SH-SY5Y (cell line): ENCODE data around the gene UTP3.

Source experiments
- GATA2 ChIP-seq: IDR thresholded peaks from 2 replicates; pipeline ENCODE4 v1.6.1; 2011; ENCODE audit warnings: mild to moderate bottlenecking, low read depth, low read length
- GATA3 ChIP-seq: IDR thresholded peaks from 2 replicates; pipeline ENCODE4 v1.6.1; 2011; ENCODE audit warnings: low read depth, mild to moderate bottlenecking, low read length, moderate library complexity

UTP3 gene

DNA sequence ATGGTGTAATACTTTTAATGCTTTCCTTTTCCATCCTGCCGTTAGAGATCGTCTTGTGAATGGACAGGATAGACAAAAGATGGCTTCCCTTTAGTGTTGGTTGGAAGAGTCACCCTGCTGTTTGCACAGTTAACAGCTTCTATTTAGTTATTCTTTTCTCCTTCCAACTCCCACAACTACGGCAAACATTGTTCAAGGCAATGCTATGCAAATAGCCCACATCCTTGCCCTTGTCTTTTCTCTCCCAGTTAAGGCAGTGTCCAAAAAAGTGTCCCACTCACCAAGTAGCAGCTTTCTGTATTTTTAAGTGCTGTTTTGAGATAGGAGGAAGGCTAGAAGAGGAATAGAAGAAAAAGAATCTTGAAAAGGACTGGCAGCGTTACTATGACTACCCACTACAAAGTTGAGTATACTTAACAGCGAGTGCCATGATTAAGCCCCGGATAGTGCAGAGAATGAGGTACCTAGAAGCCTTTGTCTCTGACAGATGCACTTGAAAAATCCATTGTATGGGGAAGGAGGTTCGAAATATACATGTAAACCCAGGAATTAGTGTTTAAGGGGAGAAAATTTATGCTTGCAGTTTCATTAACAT, 21.4 kb downstream of the UTP3 start:
- TF ChIP-seq GATA3 (no peak), GATA2 (no peak)

DNA sequence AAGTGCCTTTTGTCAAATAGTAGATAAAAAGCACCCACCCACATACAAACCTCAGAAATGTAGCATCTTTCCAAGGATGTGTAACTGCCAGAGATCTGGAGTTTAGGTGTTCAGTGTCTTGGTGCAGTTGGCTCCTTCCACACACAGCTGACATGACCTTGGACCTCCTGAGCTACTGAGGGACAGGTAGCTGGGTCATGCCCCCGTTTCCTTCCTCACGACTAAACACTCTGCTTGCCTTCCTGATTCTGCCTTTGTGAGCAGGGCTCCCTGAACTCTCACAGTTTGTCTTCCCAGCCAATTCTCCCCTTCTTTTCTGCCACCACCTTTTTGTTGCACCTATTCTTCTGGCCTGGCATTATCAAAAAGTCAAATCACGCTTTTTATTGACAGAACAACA, 23.3 kb downstream of the UTP3 start:
- TF ChIP-seq GATA3 (no peak), GATA2 (no peak)

DNA sequence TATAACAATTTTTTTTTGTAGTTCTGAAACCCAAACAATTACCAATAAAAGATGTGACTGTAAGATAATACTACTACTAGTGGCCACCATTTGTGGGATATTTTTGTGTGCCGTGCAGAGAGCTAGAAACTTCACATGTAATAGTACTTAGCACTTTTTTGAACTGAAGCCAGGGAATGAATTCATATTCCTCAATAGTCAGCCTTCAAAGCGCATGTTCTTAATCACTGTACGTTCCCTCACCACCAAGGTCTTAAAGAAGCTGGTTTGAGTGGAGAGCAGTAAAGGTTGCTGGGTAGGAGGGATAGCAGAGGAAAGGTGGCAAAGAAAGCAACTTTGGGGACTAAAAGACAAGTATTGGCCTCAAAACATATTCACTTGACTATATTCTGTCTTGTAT, 23.8 kb downstream of the UTP3 start:
- TF ChIP-seq GATA3 (no peak), GATA2 (no peak)

DNA sequence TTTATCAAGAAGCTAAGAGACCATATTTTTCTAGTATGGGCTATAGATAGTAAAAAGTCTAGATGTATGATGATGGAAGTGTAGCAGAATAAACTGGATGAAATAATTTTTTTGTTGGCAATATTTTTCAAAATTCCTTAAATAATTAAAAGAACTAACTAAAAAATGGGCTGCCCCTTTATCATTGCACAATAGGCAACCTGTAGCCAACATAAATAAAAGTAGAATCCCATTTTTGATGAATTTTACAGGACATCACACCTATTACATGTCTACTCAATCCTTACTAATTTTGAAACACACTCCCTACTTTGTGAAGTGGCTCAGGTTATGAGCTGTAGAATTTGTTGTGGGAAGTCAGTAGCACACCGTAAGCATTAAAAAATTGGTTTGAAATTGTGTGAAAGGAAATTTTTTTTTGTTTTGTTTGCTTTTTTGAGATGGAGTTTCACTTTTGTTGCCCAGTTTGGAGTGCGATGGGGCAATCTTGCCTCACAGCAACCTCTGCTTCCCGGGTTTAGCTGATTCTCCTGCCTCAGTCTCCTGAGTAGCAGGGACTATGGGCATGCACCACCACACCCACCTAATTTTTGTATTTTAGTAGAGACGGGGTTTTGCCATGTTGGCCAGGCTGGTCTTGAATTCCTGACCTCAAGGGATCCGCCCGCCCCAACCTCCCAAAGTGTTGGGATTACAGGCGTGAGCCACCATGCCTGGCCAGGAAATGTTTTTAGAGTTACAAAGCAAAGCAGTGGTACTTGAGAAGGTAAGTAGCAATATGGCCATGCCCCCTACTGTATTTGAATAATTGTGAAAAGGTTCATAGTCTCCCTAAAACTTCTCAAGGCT, 24.5 kb downstream of the UTP3 start:
- TF ChIP-seq GATA3 (no peak), GATA2 (no peak)

DNA sequence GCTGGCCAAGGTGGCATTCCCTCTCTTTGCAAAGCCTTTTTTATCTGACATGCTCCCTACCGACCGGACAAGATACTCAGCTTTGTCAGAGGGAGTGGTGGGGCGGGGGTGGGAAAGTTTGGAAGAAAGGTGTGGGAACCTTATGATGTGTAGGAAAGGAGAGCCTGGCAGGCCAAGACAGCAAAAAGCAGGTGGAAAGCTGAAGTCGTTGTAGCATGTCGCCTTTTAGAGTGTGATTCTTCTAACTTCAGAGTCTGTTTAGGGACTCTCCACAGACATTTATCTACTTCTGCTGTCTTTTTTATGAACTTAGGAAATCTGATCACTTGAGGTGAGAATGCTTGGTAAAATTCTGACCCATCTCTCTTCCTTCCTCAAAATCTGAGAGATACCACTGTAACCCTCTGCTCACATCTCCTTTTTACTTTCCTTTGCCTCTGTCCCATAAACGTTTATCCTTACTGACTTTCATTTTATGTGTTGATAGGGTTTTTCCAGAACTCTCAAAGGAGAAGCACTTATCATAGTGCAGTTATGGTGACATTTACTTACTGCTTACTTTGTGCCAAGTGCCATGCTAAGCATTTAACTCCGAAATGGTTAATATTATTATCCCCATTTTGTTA, 25.2 kb downstream of the UTP3 start:
- TF ChIP-seq GATA3 (no peak), GATA2 (no peak)

DNA sequence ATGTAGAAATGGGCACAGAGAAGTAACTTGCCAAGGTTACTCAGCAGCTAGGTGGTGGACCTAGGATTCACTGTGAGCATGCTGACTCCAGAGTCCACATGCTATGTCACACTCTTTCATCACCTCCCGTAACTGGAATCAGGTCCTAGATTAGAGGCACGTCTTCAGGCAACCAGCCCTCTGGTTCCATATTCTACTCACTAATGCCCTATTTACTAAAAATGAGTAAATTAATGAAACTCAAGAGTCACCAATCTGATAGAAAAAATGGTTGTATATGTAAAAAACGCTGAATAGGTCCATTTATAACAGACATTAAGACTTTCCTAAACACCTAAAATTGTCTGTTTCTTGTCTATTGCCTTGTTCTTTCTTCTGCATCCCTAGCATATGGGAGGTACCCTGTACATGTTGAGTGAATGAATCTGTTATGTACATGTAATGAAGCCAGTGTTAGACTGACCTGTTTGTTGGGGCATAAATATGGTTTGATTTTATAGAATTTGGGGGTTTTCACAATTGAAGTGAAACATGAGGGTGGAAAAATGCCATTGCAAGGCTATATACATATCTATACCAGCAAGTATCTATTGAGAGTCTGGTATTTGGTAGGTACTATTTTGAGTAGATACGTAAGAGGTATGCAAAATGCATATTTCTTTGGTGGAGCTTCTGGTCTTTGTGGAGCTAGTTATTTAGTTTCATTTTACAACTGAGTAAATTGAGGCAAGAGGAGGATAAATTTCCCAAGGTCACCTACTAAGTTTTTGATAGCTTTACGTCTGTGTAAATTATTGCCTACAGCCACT, 26.0 kb downstream of the UTP3 start:
- TF ChIP-seq GATA3: no peak
- no peak for TF ChIP-seq GATA2

DNA sequence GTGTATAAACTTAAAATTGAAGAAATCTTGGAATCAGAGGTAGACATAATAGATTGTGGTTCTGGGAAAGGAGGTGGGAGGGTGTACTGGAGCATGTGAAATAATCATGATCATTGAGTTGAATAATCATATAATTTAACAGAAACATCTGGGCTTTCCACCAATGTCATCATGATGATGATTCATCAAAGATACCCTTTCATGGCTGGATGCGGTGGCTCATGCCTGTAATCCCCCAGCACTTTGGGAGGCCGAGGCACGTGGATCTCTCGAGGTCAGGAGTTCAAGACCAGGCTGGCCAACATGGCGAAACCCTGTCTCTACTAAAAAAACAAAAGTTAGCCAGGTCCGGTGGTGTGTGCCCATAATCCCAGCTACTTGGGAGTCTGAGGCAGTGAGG, 26.8 kb downstream of the UTP3 start:
- TF ChIP-seq GATA2: no peak
- no peak for TF ChIP-seq GATA3

DNA sequence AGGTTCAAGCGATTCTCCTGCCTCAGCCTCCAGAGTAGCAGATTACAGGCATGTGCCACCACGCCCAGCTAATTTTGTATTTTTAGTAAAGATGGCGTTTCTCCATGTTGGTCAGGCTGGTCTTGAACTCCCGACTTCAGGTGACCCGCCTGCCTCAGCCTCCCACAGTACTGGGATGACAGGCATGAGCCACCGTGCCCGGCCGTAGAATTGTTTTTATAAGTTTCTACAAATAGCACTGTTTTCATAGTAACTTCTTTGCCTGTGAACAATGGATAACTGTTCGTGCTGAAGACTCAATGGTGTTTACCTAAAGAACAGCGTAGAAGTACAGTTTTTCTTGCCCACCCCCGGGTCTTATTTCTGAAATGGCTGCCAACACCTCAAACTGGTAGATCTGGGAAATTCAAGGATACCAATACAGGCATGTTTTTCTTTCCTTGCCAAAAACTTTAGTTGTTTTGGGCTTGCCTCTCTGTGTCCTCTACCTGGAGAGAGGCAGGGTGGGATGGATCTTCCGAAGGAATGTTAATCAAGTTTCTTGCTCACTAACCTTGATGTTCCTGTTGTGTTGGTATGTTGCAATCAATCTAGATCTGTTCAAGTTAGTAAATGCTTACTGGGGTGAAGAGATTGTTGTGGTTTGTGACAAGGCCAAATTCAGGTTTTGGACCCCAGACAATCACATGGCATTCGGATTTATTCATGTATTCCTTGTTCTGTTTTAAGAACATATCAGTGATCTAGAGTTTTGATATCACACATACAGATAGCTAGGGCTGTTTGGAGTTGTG, 30.7 kb downstream of the UTP3 start:
- TF ChIP-seq GATA2 (no peak), GATA3 (no peak)

DNA sequence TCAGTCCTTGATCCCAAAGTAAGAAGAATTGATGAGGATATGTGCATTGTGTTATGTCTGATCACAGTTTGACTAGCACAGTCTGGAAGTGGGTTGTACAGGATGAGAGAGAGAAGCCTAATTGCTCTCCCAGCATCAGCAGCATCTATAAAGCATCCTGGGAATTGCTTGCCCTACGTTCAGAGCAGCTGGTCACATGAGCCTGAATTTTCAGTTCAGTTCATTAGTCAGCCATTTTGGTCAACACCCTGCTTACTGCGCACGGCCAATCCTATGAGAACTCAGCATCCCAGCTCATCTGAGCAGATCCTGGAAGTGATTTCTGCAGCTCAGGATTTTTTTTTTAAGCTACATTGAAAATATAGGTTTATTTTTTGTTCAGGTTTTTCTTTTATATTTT, 33.4 kb downstream of the UTP3 start, which contains the start of gene RUFY3:
Gene RUFY3 (plus strand): TSS at position 218 of the 400 bp plus-strand sequence. CDS start 610 bp downstream, outside the sequence.
- TF ChIP-seq GATA2 (peak; percentile 69), GATA3 (no peak)

DNA sequence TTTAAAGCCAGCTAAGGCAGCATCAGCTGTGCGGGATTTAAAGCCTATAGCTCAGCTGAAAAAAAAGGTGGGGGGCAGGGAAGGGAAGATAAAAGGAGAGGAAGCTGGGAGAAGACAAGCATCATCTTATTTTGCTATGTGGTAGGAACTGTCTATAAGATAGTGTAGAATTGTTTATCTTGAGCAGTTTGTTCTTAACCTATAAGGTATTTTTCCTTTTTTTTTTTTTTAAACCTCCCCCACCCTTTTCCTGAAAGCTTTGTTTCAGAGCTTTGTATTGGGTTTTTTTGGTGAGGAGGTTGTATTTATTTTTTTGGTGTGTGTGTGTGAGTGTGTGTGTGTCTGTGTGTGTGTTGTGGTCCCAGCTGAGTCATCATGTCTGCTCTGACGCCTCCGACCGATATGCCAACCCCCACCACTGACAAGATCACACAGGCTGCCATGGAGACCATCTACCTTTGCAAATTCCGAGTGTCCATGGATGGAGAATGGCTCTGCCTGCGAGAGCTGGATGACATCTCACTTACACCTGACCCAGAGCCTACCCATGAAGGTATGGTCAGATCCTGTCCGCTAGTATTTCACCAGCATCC, 34.0 kb downstream of the UTP3 start:
- TF ChIP-seq GATA2 (peak; percentile 60; the same call in 1 of the 2 replicates), GATA3 (no peak)

DNA sequence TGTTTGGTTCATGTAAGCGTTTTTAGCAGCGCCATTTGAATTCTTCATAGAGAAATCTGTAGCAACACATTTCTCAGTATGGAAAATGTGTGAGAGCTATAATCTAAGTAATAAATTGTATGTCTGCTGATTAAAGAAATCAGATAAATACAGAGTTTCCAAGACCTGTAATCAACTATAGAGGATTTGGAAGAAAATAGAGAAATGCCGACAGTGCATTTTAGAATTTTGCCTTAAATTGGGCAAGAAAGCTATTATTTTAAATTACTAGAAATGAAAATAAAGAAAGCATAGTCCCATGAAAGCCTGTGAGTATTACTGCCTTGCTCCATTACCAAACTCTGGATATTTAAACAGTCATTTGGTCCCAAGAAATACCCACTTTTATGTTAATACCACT, 36.1 kb downstream of the UTP3 start:
- no peak for TF ChIP-seq GATA2
- TF ChIP-seq GATA3: no peak

DNA sequence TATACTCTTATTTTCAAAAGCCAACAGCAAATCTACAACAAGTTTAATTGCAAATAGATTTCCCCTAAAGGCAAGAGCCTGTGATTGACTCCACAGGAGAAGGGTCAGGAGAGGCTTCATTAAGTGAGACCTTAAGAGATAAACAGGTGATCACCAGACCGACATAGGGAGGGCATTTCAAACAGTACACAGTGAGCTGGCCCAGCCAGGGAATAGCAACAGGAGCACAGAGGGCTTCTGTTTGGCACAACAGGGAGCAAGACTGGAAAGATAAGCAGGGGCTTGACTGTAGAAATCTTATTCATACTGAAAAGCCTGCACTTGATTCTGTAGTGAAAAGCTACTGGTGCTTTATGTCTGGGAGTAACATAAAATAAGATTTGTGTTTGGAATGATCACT, 37.3 kb downstream of the UTP3 start:
- TF ChIP-seq GATA3 (no peak), GATA2 (no peak)

DNA sequence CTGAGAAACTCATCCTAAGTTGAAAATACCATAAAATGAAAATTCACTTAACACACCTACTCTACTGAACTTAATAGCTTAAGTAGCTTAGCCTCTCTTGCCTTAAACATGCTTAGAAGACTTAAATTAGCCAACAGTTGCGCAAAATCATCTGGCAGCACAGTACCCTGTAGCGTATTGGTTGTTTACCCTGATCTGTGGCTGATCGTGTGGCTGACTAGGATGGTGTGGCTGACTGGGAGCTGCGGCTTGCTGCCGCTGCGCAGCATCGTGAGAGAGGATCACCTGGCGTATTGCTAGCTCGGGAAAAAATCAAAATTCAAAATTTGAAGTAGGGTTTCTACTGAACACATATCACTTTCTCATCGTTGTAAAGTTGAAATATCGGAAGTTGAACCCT, 39.8 kb downstream of the UTP3 start:
- no peak for TF ChIP-seq GATA3
- no peak for TF ChIP-seq GATA2
